ENCODE measurements around the gene PSMG3. TPM values are rescaled to one million over a fixed set of nuclear protein-coding genes. Genes with fewer than 3 reads are reported as not detected.

PSMG3 gene
- total RNA-seq, 2 experiments from 2014 or later = 33.1 to 33.3 TPM

DNA sequence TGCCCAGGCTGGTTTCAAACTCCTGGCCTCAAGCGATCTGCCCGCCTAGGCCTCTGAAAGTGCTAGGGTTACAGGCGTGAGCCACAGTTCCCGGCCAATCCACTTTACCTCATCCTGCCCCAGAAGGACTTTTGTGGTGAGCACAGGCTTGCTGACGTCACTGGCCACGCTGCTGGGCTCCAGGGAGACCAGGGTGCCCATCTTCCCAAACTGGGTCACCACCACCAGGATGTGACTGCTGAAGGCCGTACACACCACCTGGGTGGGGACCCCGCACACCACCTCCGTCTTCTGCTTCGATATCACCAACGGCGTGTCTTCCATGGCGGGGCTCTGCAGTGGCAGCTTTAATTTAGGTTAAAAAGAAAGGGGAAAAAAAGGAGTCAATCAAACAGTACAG is 816 bp downstream of the PSMG3 start:
- peaks cover 21% of the 10 kb centered on the region for H3K4me1 Mint-ChIP-seq (ENCODE audit: low read depth)
- DNase-seq = peak; percentile 35
- ChIA-PET CTCF (interaction anchor here (0.7 kb wide), 1 partner anchor 705 kb away, joined by 3 read pairs; no protein-coding TSS in a partner anchor), POLR2A (interaction anchor here (0.6 kb wide), 1 partner anchor 671 kb away, joined by 3 read pairs; no protein-coding TSS in a partner anchor)
- no peaks in the 10 kb centered on the region for H3K27me3 Mint-ChIP-seq (ENCODE audit: low read depth)
- H3K36me3 Mint-ChIP-seq (ENCODE audit: low read depth) = peaks cover 11% of the 10 kb centered on the region
- H3K4me3 Mint-ChIP-seq = peak overlapping the region; percentile 80
- no peak for ATAC-seq
- H3K27ac Mint-ChIP-seq = peak overlapping the region; percentile 87
- no peaks in the 10 kb centered on the region for H3K9me3 Mint-ChIP-seq (ENCODE audit: insufficient read depth)

DNA sequence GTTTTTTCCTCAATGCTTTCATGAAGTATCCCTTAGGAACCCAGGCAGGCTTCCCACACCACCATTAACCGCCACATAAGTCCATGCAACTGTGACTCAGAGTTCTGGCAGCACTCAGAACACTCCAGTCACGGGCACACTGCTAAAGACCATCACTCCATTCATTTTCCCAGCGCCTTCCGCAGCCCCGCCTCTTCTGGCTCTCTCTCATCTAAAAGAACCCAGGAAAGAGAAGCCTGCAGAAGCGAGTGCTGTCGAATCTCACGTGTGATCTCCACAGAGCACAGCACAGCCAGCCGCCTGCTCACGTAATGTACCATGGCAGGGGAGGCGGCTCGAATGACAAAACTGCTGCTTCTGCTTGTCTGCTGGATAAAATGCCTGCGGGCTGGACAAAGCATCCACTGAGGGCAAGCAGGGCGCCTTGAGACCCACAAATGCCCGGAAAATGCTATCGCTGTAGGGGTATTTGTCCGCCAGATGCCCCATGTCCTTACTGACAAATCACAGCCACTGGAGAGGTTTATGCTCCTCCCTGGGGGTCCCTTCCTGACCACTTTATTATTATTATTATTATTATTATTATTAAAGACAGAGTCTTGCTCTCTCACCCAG is 1.8 kb downstream of the PSMG3 start:
- H3K4me3 Mint-ChIP-seq = peak overlapping the region; percentile 80
- no peaks in the 10 kb centered on the region for H3K27me3 Mint-ChIP-seq (ENCODE audit: low read depth)
- DNase-seq (no peak), ATAC-seq (no peak)
- no peaks in the 10 kb centered on the region for H3K9me3 Mint-ChIP-seq (ENCODE audit: insufficient read depth)
- POLR2A ChIA-PET = no interaction called here
- H3K4me1 Mint-ChIP-seq (ENCODE audit: low read depth) = peaks cover 21% of the 10 kb centered on the region
- CTCF ChIA-PET = no interaction called here
- H3K27ac Mint-ChIP-seq = no peak overlapping the region
- H3K36me3 Mint-ChIP-seq (ENCODE audit: low read depth) = peaks cover 11% of the 10 kb centered on the region

DNA sequence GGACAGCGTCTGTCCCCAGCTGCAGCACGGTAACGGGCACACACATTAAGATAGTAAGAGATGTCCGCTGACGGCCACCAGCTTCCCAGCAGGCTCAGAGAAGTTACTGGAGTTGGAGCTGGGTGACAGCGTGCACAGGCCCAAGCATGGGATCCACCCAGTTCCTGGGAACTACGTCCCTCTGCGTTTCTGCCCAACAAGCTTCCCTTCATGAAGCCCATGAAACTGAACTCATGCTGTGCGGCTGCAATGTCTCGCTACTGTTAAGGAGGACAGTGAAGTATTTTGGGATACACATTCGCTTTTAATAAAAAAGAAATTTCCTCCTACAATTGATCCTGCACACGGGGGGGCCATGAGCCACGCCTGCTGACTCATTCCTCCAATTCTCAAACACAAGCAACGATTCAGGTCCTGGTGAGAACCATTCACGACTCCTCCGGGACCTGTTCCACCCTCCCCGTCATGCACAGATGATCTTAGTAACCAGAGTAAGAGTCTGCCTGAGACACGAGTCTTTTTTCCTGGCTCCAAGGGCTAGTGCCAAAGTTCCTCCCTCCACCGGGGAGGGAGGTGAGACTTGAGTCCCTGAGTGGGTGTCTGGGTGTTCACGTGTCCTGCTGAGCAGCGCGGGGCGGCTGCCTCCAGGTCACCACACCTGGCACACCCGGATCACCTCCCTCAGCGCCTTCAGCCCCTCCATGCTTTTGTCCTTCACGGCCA is 2.6 kb downstream of the PSMG3 start:
- H3K36me3 Mint-ChIP-seq (ENCODE audit: low read depth) = peaks cover 8% of the 10 kb centered on the region
- no peaks in the 10 kb centered on the region for H3K27me3 Mint-ChIP-seq (ENCODE audit: low read depth)
- no peaks in the 10 kb centered on the region for H3K9me3 Mint-ChIP-seq (ENCODE audit: insufficient read depth)
- DNase-seq (no peak), ATAC-seq (no peak)
- H3K4me3 Mint-ChIP-seq = no peak overlapping the region
- CTCF ChIA-PET = no interaction called here
- H3K27ac Mint-ChIP-seq = peak overlapping the region; percentile 20
- peaks cover 21% of the 10 kb centered on the region for H3K4me1 Mint-ChIP-seq (ENCODE audit: low read depth)
- POLR2A ChIA-PET = no interaction called here

DNA sequence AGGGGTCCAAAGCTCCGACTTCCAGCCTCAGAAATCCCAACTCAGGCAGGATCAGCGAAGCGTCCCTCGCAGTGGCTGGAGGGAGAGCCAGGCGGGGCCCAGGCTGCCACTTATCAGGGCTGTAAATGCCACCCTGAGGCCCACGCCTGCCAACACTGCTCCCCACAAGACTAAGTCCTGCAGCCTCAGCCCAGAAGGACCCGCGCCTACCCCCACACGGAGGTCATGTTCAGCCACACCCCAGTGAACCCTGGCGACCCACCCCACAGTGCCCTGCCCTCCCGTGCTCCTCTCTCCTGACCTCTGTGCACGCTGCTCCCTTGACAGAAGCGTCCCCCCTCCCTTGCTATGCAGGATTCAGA is 3.2 kb downstream of the PSMG3 start:
- DNase-seq (no peak), ATAC-seq (no peak)
- Mint-ChIP-seq H3K4me1 (ENCODE audit: low read depth) (peaks cover 21% of the 10 kb centered on the region), H3K9me3 (ENCODE audit: insufficient read depth) (no peaks in the 10 kb centered on the region), H3K36me3 (ENCODE audit: low read depth) (peaks cover 8% of the 10 kb centered on the region), H3K27ac (peak overlapping the region; percentile 20), H3K27me3 (ENCODE audit: low read depth) (no peaks in the 10 kb centered on the region), H3K4me3 (no peak overlapping the region)
- CTCF ChIA-PET = no interaction called here
- POLR2A ChIA-PET = no interaction called here

DNA sequence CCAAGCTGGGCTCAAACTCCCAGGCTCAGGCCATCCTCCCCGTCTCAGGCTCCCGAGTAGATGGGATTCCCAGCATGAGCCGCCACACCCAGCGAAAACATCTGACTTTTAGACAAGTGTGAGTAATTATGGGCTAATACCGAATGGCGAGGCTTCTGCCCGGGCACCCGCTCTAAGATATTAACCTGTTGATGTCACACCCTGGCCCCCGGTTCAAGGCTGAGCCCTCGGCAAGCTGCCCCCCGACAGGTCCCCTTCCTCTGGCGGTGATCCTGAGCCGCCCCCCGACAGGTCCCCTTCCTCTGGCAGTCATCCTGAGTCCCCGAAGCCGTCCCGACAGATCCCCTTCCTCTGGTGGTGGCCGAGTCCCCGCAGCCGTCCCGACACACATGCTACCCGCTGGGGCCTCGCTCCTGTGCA is 5.2 kb downstream of the PSMG3 start:
- H3K27ac Mint-ChIP-seq = no peak overlapping the region
- no peaks in the 10 kb centered on the region for H3K9me3 Mint-ChIP-seq (ENCODE audit: insufficient read depth)
- ChIA-PET POLR2A (no interaction called here), CTCF (no interaction called here)
- no peak for DNase-seq
- no peak overlapping the region for H3K4me3 Mint-ChIP-seq
- peaks cover 8% of the 10 kb centered on the region for H3K36me3 Mint-ChIP-seq (ENCODE audit: low read depth)
- no peaks in the 10 kb centered on the region for H3K27me3 Mint-ChIP-seq (ENCODE audit: low read depth)
- no peak for ATAC-seq
- H3K4me1 Mint-ChIP-seq (ENCODE audit: low read depth) = peaks cover 17% of the 10 kb centered on the region

DNA sequence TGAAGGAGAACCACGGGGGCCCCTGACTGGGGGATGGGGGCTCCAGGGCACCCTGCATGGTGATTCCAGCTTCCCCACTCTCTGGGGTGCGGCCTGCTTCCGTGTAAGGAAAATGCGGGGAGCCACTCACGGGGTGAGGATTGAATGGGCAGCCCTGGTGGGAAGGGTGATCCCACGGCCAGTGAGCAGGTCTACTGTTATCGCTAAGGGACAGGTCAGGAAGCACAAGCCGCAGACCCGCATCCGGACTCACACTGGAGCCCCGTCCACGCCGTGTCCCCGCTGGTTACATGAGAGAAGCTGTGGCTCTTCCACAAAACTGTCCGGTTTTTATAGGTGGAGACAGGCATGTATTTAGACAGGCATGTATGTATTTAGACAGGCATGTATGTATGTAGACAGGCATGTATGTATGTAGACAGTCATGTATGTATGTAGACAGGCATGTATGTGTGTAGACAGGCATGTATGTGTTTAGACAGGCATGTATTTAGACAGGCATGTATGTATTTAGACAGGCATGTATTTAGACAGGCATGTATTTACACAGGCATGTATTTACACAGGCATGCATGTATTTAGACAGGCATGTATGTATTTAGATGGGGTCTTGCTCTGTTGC is 5.7 kb downstream of the PSMG3 start:
- Mint-ChIP-seq H3K4me3 (no peak overlapping the region), H3K4me1 (ENCODE audit: low read depth) (peaks cover 15% of the 10 kb centered on the region), H3K9me3 (ENCODE audit: insufficient read depth) (no peaks in the 10 kb centered on the region), H3K27me3 (ENCODE audit: low read depth) (no peaks in the 10 kb centered on the region), H3K27ac (no peak overlapping the region), H3K36me3 (ENCODE audit: low read depth) (peaks cover 8% of the 10 kb centered on the region)
- ChIA-PET CTCF (no interaction called here), POLR2A (no interaction called here)
- ATAC-seq (no peak), DNase-seq (no peak)

DNA sequence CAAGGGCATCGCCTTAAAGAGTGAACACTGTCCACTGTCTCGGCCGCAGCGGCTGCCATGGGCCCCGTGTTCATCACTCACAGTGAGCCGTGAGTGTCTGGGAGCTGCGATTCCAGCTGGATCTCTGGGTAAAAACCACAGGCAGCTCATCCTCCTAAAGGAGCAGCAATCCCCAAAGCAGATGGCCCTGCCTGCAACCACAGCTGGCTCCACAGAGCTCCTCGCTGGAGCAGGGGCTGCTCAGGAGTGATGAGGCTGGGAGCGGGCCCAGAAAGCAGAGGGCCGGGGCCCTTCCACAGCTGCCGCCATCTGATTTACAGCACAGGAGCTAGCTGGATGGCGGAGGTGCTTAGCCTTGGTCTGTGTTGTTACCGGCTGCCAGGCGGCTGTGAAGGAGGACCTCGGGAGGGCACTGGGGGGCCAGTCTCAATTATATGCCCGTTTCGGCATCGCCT is 7.2 kb downstream of the PSMG3 start:
- ATAC-seq (no peak), DNase-seq (no peak)
- Mint-ChIP-seq H3K27ac (no peak overlapping the region), H3K36me3 (ENCODE audit: low read depth) (peaks cover 4% of the 10 kb centered on the region), H3K4me3 (no peak overlapping the region), H3K9me3 (ENCODE audit: insufficient read depth) (no peaks in the 10 kb centered on the region), H3K4me1 (ENCODE audit: low read depth) (peaks cover 3% of the 10 kb centered on the region), H3K27me3 (ENCODE audit: low read depth) (no peaks in the 10 kb centered on the region)
- ChIA-PET POLR2A (no interaction called here), CTCF (no interaction called here)

DNA sequence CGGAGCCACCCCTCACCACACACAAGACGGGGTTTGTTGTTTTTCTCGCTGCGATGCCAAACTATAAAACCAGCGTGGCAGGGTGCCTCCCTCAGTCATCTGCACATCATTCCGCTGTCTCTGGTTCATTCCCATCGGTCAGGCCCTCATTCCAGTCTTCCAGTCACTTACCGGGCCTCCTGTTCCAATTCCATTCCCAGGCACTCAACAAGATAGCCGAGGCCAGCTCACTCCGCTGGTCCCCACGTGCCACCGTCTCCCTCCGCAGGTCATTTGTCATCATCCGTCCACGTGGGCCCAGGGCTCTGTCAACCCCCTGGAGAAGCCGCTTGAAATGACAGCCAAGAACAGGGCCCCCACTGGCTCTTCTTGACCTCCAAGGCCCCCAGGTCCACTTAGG is 7.7 kb downstream of the PSMG3 start:
- H3K9me3 Mint-ChIP-seq (ENCODE audit: insufficient read depth) = no peaks in the 10 kb centered on the region
- DNase-seq (no peak), ATAC-seq (no peak)
- ChIA-PET CTCF (no interaction called here), POLR2A (no interaction called here)
- peaks cover 4% of the 10 kb centered on the region for H3K36me3 Mint-ChIP-seq (ENCODE audit: low read depth)
- H3K4me3 Mint-ChIP-seq = no peak overlapping the region
- peaks cover 2% of the 10 kb centered on the region for H3K4me1 Mint-ChIP-seq (ENCODE audit: low read depth)
- no peak overlapping the region for H3K27ac Mint-ChIP-seq
- no peaks in the 10 kb centered on the region for H3K27me3 Mint-ChIP-seq (ENCODE audit: low read depth)

DNA sequence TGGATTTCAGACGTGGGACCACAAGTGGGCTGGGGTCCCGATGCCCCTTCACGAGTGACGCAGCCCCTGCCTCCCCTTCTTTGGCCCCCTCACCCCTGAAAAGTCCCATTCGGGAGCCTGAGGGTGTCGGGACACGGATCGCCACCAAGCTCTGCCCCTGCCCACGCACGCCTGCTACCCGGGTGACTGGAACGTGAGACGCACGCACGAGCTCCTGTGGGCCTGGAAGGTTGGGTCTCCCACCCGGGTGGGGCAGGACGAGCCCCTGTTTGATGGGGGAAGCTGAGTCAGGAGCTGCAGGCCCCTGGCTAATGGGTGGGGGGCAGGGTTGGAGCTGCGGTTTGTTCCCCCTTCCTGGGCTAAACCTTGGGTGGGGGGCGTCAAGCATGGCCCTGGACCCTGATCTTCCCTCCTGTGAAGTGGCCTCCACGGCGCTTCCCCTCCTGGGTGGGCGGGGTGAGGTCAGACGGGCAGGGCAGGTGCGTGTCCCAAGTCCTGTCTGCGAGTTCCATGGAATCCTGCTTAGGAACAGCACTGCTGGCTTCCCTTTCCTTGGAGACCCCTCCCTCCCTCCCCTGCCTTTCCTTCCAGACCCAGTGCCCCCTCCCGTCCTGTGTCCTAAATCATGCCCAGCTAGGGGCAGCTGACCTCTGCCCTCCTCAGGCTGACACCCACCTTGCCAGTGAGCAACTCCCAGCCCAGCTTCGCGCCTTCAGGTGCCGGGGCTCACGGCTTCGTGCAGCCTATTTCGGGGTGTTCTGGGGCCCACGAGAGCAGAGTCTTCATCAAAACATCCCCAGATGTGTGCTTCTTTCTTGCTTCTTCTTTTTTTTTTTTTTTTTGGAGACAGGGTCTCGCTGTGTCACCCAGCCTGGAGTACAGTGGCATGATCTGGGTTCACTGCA is 8.5 kb downstream of the PSMG3 start:
- Mint-ChIP-seq H3K4me3 (no peak overlapping the region), H3K4me1 (ENCODE audit: low read depth) (no peaks in the 10 kb centered on the region), H3K36me3 (ENCODE audit: low read depth) (no peaks in the 10 kb centered on the region), H3K27ac (no peak overlapping the region), H3K9me3 (ENCODE audit: insufficient read depth) (no peaks in the 10 kb centered on the region), H3K27me3 (ENCODE audit: low read depth) (no peaks in the 10 kb centered on the region)
- ChIA-PET POLR2A (no interaction called here), CTCF (no interaction called here)
- DNase-seq (no peak), ATAC-seq (no peak)

DNA sequence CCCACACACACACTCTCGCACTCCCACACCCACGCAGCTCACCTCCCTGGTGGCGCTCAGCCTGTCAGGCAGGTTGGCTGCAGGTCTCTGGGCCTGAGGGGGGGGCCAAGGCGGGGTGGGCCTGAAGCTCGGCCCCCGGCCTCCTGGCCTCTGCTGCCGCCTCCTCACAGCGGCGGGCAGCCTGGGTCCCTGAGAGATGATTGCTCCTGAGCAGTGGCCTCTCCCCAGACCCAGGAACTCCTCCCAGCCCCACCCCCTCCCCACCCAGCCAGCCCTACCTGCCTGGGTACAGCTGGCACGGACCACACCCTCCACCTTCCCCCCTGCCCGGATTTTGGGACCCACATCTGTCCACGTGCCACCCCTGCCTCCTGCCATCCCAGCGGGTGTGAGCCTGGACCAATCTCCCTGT is 9.2 kb downstream of the PSMG3 start:
- no peak overlapping the region for H3K4me3 Mint-ChIP-seq
- ATAC-seq (no peak), DNase-seq (no peak)
- POLR2A ChIA-PET = no interaction called here
- H3K4me1 Mint-ChIP-seq (ENCODE audit: low read depth) = no peaks in the 10 kb centered on the region
- CTCF ChIA-PET = no interaction called here
- no peak overlapping the region for H3K27ac Mint-ChIP-seq
- H3K9me3 Mint-ChIP-seq (ENCODE audit: insufficient read depth) = no peaks in the 10 kb centered on the region
- no peaks in the 10 kb centered on the region for H3K36me3 Mint-ChIP-seq (ENCODE audit: low read depth)
- H3K27me3 Mint-ChIP-seq (ENCODE audit: low read depth) = no peaks in the 10 kb centered on the region

DNA sequence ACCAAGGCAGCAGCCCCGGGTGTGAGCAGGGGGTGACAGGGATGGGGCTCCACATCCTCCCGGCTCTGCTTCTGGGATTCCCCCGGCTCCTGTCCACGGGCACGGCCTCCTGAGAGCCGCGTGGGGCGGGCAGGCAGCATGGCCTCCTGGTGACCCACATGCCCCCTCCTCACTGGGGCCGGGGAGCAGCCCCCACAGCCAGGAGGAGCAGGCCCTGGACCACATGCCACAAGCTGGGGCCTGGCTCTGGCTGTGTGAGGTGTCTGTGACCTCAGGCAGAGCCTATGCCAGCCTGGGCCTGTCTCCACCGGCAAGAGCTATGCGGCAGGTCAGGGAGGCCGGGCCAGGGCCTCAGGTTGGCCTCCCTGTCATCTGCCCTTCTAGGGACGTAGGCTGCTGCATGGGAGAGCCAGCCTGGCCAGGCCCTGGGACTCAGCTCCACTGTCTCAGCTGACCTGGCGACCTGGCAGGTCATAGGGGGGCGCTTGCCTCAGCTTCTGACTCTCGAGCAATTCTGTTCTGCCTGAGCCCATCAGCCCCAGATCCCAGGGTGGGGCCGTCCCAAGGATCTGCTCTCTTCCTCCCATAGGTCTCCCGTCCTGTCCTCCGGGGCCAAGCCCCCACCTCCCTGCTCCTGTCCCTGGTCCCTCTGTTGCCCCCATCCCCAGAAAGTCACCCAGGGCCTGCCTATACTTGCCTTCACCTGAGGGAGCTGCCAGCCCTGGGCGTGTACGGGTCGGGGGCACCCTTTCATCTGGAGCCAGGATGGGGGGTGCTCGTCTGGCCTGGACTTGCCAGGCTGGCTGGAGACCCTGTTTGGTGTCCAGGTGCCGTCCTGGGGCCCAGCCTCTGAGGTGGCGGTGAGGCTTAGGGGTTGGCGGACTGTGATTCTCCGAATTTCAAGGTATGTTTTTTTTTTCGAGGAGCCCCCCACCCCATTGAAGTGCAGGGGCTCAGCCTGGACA is 9.9 kb downstream of the PSMG3 start:
- Mint-ChIP-seq H3K4me1 (ENCODE audit: low read depth) (peaks cover 4% of the 10 kb centered on the region), H3K36me3 (ENCODE audit: low read depth) (no peaks in the 10 kb centered on the region), H3K27ac (no peak overlapping the region), H3K27me3 (ENCODE audit: low read depth) (no peaks in the 10 kb centered on the region), H3K4me3 (no peak overlapping the region), H3K9me3 (ENCODE audit: insufficient read depth) (no peaks in the 10 kb centered on the region)
- CTCF ChIA-PET = no interaction called here
- DNase-seq (no peak), ATAC-seq (no peak)
- POLR2A ChIA-PET = no interaction called here

Measured in activated CD8-positive, alpha-beta T cell treated with anti-CD3 and anti-CD28 coated beads, Interleukin-2, amount 10 ng/mL, durations not matched to agents 7 days and 5 days (primary cell).